HG02798 (cell line): ENCODE measurements around the gene EHMT1.

ENCODE experiments used
- ATAC-seq: cut with Tn5 transposase; IDR thresholded peaks from one replicate; pipeline ENCODE4 v1.9.1; 2021; ENCODE audit warnings: mild to moderate bottlenecking; ENCODE audit not compliant: unreplicated experiment, poor library complexity

EHMT1 gene

GRCh38 chr9:137833721-137834613 is 215.2 kb downstream of the EHMT1 start:
- no peak for ATAC-seq

DNA sequence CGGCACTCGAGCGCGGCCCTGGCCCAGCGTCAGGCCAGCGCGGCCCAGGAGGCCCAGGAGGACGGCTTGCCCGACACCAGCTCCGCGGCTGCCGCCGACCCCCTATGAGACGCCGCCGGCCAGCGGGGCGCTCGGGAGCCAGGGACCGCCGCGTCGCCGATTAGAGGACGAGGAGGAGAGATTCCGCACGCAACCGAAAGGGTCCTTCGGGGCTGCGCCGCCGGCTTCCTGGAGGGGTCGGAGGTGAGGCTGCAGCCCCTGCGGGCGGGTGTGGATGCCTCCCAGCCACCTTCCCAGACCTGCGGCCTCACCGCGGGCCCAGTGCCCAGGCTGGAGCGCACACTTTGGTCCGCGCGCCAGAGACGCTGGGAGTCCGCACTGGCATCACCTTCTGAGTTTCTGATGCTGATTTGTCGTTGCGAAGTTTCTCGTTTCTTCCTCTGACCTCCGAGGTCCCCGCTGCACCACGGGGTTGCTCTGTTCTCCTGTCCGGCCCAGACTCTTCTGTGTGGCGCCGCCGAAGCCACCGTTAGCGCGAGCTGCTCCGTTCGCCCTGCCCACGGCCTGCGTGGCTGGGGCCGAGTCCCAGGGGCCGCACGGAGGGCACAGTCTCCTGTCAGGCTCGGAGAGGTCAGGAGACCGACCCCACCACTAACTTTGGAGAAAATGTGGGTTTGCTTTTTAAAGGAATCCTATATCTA is 216.2 kb downstream of the EHMT1 start:
- no peak for ATAC-seq

DNA sequence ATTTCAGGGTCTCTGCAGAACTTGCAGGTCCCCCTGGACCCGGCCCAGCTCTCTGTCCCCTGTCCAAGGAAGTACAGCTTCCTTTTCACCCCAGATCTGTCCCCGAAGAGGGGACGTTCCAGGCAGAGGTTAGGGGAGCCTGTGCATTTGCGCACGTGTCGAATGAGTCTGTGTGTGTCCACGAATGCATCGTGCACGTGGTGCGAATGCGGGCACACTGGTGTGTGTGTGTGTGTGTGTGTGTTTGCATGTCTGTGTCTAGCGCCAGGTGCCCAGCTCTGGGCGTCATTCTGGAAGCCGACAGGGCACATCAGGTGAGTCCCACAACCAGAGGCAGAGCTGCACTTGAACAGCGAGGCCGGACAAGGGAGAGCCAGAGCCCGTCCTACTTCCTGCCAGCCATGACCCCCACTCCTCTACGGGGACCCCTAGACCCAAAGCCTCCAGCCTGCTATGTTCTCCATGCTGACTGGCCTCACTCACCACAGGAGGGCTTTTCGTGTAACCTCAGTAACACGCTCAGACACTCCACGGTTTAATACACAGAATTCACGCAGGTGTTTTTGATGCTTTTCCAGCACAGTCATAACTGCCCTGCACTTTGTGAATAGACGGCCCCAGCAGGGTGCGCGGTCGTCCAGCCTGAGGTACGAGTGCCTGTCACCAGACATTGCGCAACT is 217.5 kb downstream of the EHMT1 start:
- no peak for ATAC-seq

GRCh38 chr9:137836831-137837241 is 218.0 kb downstream of the EHMT1 start:
- ATAC-seq = no peak

- ATAC-seq = no peak
These were observed 218.8 kb downstream of the EHMT1 start for GRCh38 chr9:137837345-137838278.

DNA sequence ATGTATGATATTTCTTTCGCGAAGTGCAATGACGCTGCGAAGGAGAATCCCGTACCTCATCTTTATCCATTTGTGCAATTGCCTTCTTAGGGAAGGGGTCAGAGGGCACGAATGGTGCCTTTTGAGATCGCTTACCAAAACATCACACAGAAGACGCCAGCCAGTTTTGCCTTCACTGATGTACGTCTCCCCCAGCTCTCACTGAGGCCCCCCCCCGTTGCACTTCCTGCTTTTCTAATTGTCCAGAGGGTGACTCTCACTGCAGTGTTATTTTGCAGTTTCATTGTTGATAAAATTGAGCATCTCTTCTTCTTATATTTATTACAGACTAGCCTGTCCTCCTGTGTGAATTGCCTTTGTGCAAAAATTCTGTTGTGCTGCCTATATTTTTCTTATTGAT is 219.8 kb downstream of the EHMT1 start:
- ATAC-seq = no peak

DNA sequence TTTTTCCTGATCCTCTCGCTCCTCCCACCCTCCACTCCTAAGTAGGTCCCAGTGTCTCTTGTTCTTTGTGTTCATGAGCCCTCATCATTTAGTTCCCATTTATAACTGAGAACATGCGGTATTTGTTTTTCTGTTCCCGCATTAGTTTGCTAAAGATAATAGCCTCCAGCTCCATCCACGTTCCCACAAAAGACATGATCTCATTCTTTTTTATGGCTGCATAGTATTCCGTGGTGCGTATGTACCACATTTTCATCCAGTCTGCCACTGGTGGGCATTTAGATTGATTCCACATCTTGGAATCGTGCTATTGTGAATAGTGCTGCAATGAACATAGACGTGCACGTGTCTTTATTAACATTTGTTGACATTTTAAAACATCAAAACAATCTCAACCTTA is 224.6 kb downstream of the EHMT1 start:
- no peak for ATAC-seq

DNA sequence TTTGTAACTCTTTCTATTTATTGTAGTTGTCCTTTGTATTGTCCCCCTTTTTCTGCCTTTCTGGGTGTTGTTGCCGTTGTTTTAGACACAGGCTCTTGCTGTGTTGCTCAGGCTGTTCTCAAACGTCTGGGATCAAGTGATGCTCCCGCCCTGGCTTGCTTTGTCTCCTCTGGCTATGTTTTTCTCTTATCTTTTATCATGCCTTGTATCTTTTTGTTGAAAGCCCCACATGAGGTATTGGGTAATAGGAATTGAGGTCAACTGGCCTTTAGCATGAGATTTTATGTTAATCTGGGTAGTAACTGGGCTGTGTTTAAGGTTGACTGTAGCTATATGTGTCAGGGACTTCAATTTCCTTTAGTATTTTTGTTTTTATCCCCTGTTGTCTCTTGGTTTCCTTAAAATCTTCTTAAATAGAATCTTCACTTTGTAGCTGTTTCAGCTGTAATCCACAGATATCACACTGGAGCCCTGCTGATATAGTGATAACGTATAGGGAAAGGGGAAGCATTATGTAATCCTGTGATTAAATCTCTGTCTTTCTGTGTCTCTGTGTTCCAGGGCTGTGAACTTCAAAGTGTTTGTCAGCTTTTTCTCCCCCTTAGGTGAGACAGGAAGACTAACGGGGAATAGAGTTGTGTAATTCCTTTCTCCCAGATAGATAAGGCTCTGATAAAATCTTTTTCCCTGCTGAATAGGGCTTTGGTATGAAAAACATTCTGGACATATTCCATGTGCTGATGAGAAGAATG is 232.9 kb downstream of the EHMT1 start:
- ATAC-seq = no peak

DNA sequence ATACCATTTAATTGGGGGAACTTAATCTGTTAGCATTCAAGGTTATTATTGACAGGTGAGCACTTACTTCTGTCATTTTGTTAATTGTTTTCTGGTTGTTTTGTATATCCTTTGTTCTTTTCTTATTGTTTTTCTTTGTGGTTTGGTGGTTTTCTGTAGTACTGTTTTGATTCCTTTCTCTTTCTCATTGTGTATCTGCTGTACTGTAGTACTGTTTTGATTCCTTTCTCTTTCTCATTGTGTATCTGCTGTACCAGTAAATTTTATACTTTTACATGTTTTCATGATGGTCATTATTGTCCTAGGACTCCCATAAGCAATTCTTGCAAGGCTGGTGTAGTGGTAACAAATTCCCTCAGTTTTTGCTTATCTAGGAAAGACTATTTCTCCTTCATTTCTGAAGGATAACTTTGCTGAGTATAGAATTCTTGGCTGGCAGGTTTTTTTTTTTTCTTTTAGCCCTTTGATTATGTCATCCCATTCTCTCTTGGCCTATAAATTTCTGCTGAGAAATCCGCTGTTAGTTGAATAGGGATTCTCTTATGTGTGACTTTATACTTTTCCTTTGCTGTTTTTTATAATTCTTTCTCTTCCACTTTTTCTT is 234.7 kb downstream of the EHMT1 start:
- no peak for ATAC-seq

DNA sequence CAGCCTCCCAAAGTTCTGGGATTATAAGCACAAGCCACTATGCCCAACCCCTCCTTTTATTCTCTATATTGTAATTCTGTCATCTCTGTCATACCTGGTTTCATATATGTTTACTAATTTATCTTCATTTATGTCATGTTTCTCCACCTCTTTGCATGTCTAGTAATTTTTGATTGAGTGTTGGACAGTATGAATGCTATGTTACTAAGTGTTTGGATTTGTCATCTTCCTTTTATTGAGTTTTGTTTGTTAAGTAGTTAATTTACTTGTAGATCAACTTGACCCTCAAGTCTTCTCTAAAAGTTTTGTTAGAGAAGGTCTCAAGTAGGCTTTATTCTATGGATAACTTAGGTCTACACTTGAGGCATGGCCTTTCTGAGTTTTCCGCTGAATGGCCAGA is 241.6 kb downstream of the EHMT1 start:
- ATAC-seq = no peak

- no peak for ATAC-seq
These were observed 246.9 kb downstream of the EHMT1 start for GRCh38 chr9:137865581-137866145.

- no peak for ATAC-seq
These were observed 247.7 kb downstream of the EHMT1 start for GRCh38 chr9:137866226-137867141.

DNA sequence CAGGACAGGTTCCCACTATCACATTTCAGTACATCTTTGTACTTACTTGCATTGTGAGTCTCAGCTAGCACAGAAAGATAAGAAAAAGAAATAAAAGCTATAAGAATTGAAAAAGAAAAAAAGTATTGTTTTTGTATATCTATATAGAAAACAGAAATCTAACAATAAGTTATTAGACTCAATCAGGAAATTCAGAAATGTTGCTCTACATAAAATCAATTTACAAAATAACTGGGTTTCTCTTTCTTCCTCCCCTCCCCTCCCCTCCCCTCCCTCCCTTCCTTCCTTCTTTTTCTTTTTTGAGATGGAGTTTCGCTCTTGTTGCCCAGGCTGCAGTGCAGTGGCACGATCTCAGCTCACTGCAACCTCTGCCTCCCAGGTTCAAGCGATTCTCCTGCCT is 251.6 kb downstream of the EHMT1 start:
- ATAC-seq = no peak

DNA sequence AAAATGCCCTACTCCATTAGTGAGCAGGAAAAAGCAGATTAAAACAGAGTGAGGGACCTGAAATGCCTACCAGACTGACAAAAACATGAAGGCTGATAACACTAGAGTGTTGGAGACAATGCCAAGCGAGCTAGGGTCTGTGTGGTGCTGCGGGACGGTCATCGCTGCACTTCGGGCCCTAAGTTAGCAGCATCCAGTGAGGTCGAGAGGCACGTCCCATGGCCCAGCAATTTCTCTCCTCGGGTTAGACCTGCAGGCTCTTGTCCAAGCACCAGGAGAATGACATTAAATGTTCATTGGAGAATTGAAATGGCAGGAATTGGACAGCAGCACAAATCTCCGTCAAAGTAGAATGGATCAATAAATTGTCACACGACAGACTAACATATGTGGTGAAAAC is 253.5 kb downstream of the EHMT1 start:
- ATAC-seq = no peak

DNA sequence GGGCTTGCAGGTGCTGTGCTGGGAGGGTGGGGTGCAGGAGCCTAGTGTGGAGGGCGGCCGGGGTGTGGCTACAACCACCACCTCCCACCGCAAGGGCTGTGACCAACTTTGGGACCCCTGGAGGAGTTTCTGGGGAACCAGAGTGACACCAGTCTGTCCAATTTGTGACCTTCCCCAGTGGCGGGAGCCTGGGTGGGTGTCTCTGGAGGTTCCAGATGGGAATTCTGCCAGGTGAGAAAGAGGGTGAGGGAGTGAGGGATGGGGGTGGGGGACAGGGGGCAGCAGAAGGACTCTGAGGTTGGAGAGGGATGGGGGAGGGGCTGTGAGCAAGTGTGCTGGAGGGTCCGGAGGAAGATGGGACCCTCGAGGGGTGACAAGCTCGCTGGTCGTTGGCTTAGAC is 254.6 kb downstream of the EHMT1 start:
- ATAC-seq = no peak

DNA sequence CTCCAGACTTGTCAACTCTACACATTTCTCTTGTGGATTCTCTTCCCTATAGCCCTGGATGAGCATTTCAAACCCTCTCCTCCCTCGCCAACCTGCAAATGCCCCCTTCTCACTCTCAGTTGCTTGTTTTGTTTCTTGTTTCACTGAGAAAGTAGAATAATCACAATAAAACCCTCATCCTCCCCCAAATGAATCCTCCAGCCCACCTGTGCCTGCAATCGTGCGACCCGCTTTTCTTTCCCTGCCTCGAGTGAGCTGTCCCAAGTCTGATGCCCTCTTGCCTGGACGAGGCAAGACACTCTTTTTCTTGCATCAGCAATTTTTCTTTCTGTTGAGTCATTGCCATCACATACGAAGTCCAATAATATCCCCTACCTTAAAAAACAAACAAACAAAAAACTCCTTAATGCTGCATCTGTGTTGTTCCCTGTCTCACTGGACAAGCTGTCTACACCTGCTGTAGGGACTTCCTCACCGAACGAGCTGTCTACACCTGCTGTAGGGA is 255.1 kb downstream of the EHMT1 start:
- no peak for ATAC-seq

DNA sequence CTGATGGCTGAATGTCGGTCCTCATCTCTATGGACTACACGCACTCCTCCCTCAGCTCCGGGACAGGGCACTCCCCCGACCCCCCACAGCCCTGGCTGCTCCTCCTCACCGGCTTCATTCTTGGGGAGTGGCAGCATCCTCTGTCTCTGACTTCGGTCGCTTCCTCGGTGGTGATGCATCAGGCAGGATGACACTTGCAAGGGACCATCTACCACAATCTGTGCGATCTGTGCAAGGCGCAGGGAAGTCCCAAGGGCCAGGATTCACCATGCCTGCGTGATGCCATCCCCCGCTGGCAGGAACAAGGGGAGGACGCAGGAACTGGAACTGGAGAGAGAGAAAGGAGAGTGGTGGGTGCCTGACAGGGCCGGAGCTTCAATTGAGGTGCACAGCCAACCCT is 256.5 kb downstream of the EHMT1 start:
- no peak for ATAC-seq
